GM23338 (cell line): ENCODE results near the gene GBE1. TPM values are rescaled to one million over a fixed set of nuclear protein-coding genes. Genes with fewer than 3 reads are reported as not detected.

ENCODE experiments used
- ATAC-seq: fragments of 200-7000 bp; cut with Tn5 transposase; 3 replicates; pipeline ENCODE4 v1.9.1; 2020
- DNase-seq: peaks from one replicate; pipeline ENCODE4 v3.0.0-alpha.2; 2015; ENCODE audit warnings: low spot score
- H2AFZ ChIP-seq: fragments of 200-600 bp; sonication (generic); 2 replicates; pipeline ENCODE4 v1.8.0; 2016; ENCODE audit warnings: antibody characterized with exemption, mild to moderate bottlenecking, moderate library complexity
- H3F3A ChIP-seq: fragments of 200-600 bp; sonication (generic); replicated peaks from 2 replicates; pipeline ENCODE4 v1.8.0; 2017; ENCODE audit warnings: antibody characterized with exemption, mixed run types, low read depth
- H3K27ac ChIP-seq: fragments of 200-600 bp; sonication (generic); 2 replicates; pipeline ENCODE4 v1.6.1; 2016; ENCODE audit warnings: low read depth
- H3K27me3 ChIP-seq: fragments of 200-600 bp; sonication (generic); 2 replicates; pipeline ENCODE4 v1.8.0; 2016; ENCODE audit warnings: mild to moderate bottlenecking, mixed run types, moderate library complexity; ENCODE audit not compliant: insufficient read depth
- H3K36me3 ChIP-seq: fragments of 200-600 bp; sonication (generic); 2 replicates; pipeline ENCODE4 v1.8.0; 2016; ENCODE audit warnings: mild to moderate bottlenecking; ENCODE audit not compliant: insufficient read depth
- H3K4me1 ChIP-seq: fragments of 200-600 bp; sonication (generic); 2 replicates; pipeline ENCODE4 v1.8.0; 2016; ENCODE audit warnings: mild to moderate bottlenecking, moderate library complexity; ENCODE audit not compliant: insufficient read depth
- H3K4me2 ChIP-seq: fragments of 200-600 bp; sonication (generic); 2 replicates; pipeline ENCODE4 v1.7.1; 2017; ENCODE audit warnings: mixed run types
- H3K4me3 ChIP-seq: fragments of 200-600 bp; sonication (generic); 2 replicates; pipeline ENCODE4 v1.6.1; 2016; ENCODE audit warnings: mixed run types
- H3K79me2 ChIP-seq: fragments of 200-600 bp; sonication (generic); replicated peaks from 2 replicates; pipeline ENCODE4 v1.8.0; 2017; ENCODE audit warnings: mild to moderate bottlenecking; ENCODE audit not compliant: insufficient read depth
- H3K9me2 ChIP-seq: fragments of 200-600 bp; sonication (generic); 2 replicates; pipeline ENCODE4 v1.8.0; 2017; ENCODE audit not compliant: insufficient read depth
- H4K20me1 ChIP-seq: fragments of 200-600 bp; sonication (generic); replicated peaks from 2 replicates; pipeline ENCODE4 v1.8.0; 2017; ENCODE audit warnings: mild to moderate bottlenecking; ENCODE audit not compliant: insufficient read depth
- H3K27ac Mint-ChIP-seq: 2 replicates; pipeline ENCODE4 v1.8.0; 2020; ENCODE audit warnings: inconsistent platforms, mild to moderate bottlenecking, moderate library complexity, mixed read lengths
- H3K27me3 Mint-ChIP-seq: 3 replicates; pipeline ENCODE4 v1.8.0; 2022; ENCODE audit warnings: low read depth, mild to moderate bottlenecking, moderate library complexity, mixed read lengths, inconsistent platforms; ENCODE audit not compliant: insufficient read depth, poor library complexity
- H3K36me3 Mint-ChIP-seq: 3 replicates; pipeline ENCODE4 v1.8.0; 2021; ENCODE audit warnings: low read depth, mild to moderate bottlenecking, inconsistent platforms, moderate library complexity, mixed read lengths
- H3K4me1 Mint-ChIP-seq: 3 replicates; pipeline ENCODE4 v1.8.0; 2020; ENCODE audit warnings: mild to moderate bottlenecking, inconsistent platforms, mixed read lengths
- H3K4me3 Mint-ChIP-seq: 3 replicates; pipeline ENCODE4 v1.8.0; 2021; ENCODE audit warnings: moderate library complexity, mild to moderate bottlenecking, inconsistent platforms, mixed read lengths
- H3K9me3 Mint-ChIP-seq: 3 replicates; pipeline ENCODE4 v1.8.0; 2020; ENCODE audit warnings: moderate library complexity, mild to moderate bottlenecking, inconsistent platforms, mixed read lengths
- CREB1 ChIP-seq: fragments of 250-450 bp; sonication (Bioruptor Pico); IDR thresholded peaks from 2 replicates; pipeline ENCODE4 v1.5.0; 2020; ENCODE audit warnings: low read depth, mild to moderate bottlenecking, moderate library complexity
- EZH2 ChIP-seq: fragments of 200-600 bp; sonication (generic); IDR thresholded peaks from one replicate; pipeline ENCODE4 v1.8.0; 2017; ENCODE audit warnings: antibody characterized with exemption, mild to moderate bottlenecking, low read depth; ENCODE audit not compliant: unreplicated experiment
- EZH2phosphoT487 ChIP-seq: fragments of 200-600 bp; sonication (generic); IDR thresholded peaks from one replicate; pipeline ENCODE4 v1.8.1; 2018; ENCODE audit warnings: antibody characterized with exemption; ENCODE audit not compliant: unreplicated experiment
- JUNB ChIP-seq: IDR thresholded peaks from one replicate; pipeline ENCODE4 v1.6.1; 2016; ENCODE audit warnings: antibody characterized with exemption; ENCODE audit not compliant: unreplicated experiment
- NANOG ChIP-seq: IDR thresholded peaks from 2 replicates; pipeline ENCODE4 v1.6.1; 2016; ENCODE audit warnings: antibody characterized with exemption, borderline replicate concordance
- POLR2AphosphoS5 ChIP-seq: IDR thresholded peaks from 2 replicates; pipeline ENCODE4 v1.6.1; 2016; ENCODE audit warnings: antibody characterized with exemption, low read depth
- REST ChIP-seq: IDR thresholded peaks from one replicate; pipeline ENCODE4 v1.6.1; 2018; ENCODE audit warnings: antibody characterized with exemption; ENCODE audit not compliant: unreplicated experiment
- ZNF114 ChIP-seq: fragments of 250-450 bp; sonication (Bioruptor Pico); IDR thresholded peaks from 2 replicates; pipeline ENCODE4 v1.5.0; 2020; ENCODE audit warnings: mild to moderate bottlenecking, moderate library complexity
- ZNF331 ChIP-seq: fragments of 250-450 bp; sonication (Bioruptor Pico); IDR thresholded peaks from 2 replicates; pipeline ENCODE4 v1.5.0; 2020; ENCODE audit warnings: low read depth, mild to moderate bottlenecking, moderate library complexity
- polyA plus RNA-seq: library from polyadenylated mRNA; unstranded; fragments of >200 nt; fragmentation: Nextera tagmentation; extraction: Ambion mirVana; gene quantifications from 2 replicates; pipeline ENCODE4 v1.2.1, GENCODE V29; 2016
- total RNA-seq: library from RNA; depleted of rRNA; stranded (reverse); fragments of >200 nt; shearing (Covaris generic); gene quantifications from 2 replicates; pipeline ENCODE4 v1.2.3, GENCODE V29; 2014

GBE1 gene
- total and polyA plus RNA-seq, 2 experiments from 2014 or later: 6.4 to 12.2 TPM

- H3K36me3 Mint-ChIP-seq: no peaks in the 10 kb centered on the region
- no peak overlapping the region for H3K27ac Mint-ChIP-seq
- no peak for TF ChIP-seq EZH2phosphoT487
- TF ChIP-seq EZH2: no peak
- no peak overlapping the region for H2AFZ ChIP-seq
- H3F3A ChIP-seq: no peaks in the 10 kb centered on the region
- no peak overlapping the region for H3K4me3 Mint-ChIP-seq
- ATAC-seq (no peak), DNase-seq (no peak)
- H3K36me3 ChIP-seq: no peaks in the 10 kb centered on the region
- no peaks in the 10 kb centered on the region for H4K20me1 ChIP-seq
- H3K4me3 ChIP-seq: no peak overlapping the region
- H3K4me1 ChIP-seq: no peaks in the 10 kb centered on the region
- H3K27ac ChIP-seq: no peak overlapping the region
- no peaks in the 10 kb centered on the region for H3K9me3 Mint-ChIP-seq
- H3K4me1 Mint-ChIP-seq: no peaks in the 10 kb centered on the region
- H3K27me3 Mint-ChIP-seq: no peaks in the 10 kb centered on the region
- no peaks in the 10 kb centered on the region for H3K27me3 ChIP-seq
- H3K4me2 ChIP-seq: no peak overlapping the region
- no peaks in the 10 kb centered on the region for H3K79me2 ChIP-seq
- H3K9me2 ChIP-seq: no peaks in the 10 kb centered on the region
Observed at GRCh38 chr3:81694662-81695061, 66.8 kb downstream of the GBE1 start.

GRCh38 chr3:81692766-81693165 is 68.7 kb downstream of the GBE1 start:
- H3K4me3 ChIP-seq: no peak overlapping the region
- H3K36me3 ChIP-seq: no peaks in the 10 kb centered on the region
- no peaks in the 10 kb centered on the region for H3K4me1 Mint-ChIP-seq
- DNase-seq (no peak), ATAC-seq (no peak)
- H3K9me2 ChIP-seq: no peaks in the 10 kb centered on the region
- no peak overlapping the region for H3K27ac Mint-ChIP-seq
- no peaks in the 10 kb centered on the region for H3K27me3 Mint-ChIP-seq
- no peaks in the 10 kb centered on the region for H3F3A ChIP-seq
- H3K27ac ChIP-seq: no peak overlapping the region
- no peaks in the 10 kb centered on the region for H3K9me3 Mint-ChIP-seq
- H3K27me3 ChIP-seq: no peaks in the 10 kb centered on the region
- H2AFZ ChIP-seq: no peak overlapping the region
- H4K20me1 ChIP-seq: no peaks in the 10 kb centered on the region
- H3K79me2 ChIP-seq: no peaks in the 10 kb centered on the region
- H3K36me3 Mint-ChIP-seq: no peaks in the 10 kb centered on the region
- H3K4me3 Mint-ChIP-seq: no peak overlapping the region
- H3K4me1 ChIP-seq: no peaks in the 10 kb centered on the region
- no peak for TF ChIP-seq ZNF114 (CRISPR knock-in tag)
- TF ChIP-seq NANOG: no peak
- TF ChIP-seq EZH2: no peak
- TF ChIP-seq ZNF331 (CRISPR knock-in tag): no peak
- TF ChIP-seq REST: no peak
- TF ChIP-seq POLR2AphosphoS5: no peak
- no peak for TF ChIP-seq JUNB
- no peak overlapping the region for H3K4me2 ChIP-seq

GRCh38 chr3:81689617-81690016 is 71.8 kb downstream of the GBE1 start:
- Mint-ChIP-seq H3K27ac (no peak overlapping the region), H3K4me3 (no peak overlapping the region), H3K36me3 (no peaks in the 10 kb centered on the region), H3K27me3 (no peaks in the 10 kb centered on the region), H3K4me1 (no peaks in the 10 kb centered on the region), H3K9me3 (no peaks in the 10 kb centered on the region)
- H3F3A ChIP-seq: no peaks in the 10 kb centered on the region
- no peaks in the 10 kb centered on the region for H3K36me3 ChIP-seq
- TF ChIP-seq ZNF114 (CRISPR knock-in tag): no peak
- TF ChIP-seq NANOG: no peak
- TF ChIP-seq CREB1 (CRISPR knock-in tag): no peak
- H2AFZ ChIP-seq: 0 out of 2 replicates have a peak overlapping the region, but pooled peaks have one; percentile 45
- peak; percentile 51; the same call in 2 of the 3 replicates for ATAC-seq
- no peaks in the 10 kb centered on the region for H3K4me1 ChIP-seq
- H3K4me3 ChIP-seq: no peak overlapping the region
- H3K27ac ChIP-seq: no peak overlapping the region
- H3K27me3 ChIP-seq: no peaks in the 10 kb centered on the region
- no peaks in the 10 kb centered on the region for H3K79me2 ChIP-seq
- H3K4me2 ChIP-seq: no peak overlapping the region
- no peaks in the 10 kb centered on the region for H3K9me2 ChIP-seq
- H4K20me1 ChIP-seq: no peaks in the 10 kb centered on the region
- peak; percentile 13 for DNase-seq
